WTC11 (cell line): ENCODE results near the gene CCSER1.

Source experiments
- ATF2 ChIP-seq: sonication (generic); formaldehyde crosslinking; IDR thresholded peaks from 2 replicates; pipeline ENCODE4 v1.8.1; 2022; ENCODE audit warnings: low read depth, missing genetic modification reagents, borderline replicate concordance
- CBFB ChIP-seq: sonication (generic); formaldehyde crosslinking; IDR thresholded peaks from 2 replicates; pipeline ENCODE4 v1.8.1; 2022; ENCODE audit warnings: mild to moderate bottlenecking, low read depth, missing genetic modification reagents
- E2F1 ChIP-seq: sonication (generic); formaldehyde crosslinking; IDR thresholded peaks from 2 replicates; pipeline ENCODE4 v1.8.0; 2022; ENCODE audit warnings: mild to moderate bottlenecking, missing genetic modification reagents
- ETV6 ChIP-seq: sonication (generic); formaldehyde crosslinking; IDR thresholded peaks from 2 replicates; pipeline ENCODE4 v1.8.1; 2022; ENCODE audit warnings: mild to moderate bottlenecking, missing genetic modification reagents
- IRF1 ChIP-seq: sonication (generic); formaldehyde crosslinking; IDR thresholded peaks from 2 replicates; pipeline ENCODE4 v1.8.0; 2023; ENCODE audit warnings: missing genetic modification reagents
- JAZF1 ChIP-seq: fragments of 250-450 bp; sonication (Bioruptor Pico); IDR thresholded peaks from 2 replicates; pipeline ENCODE4 v1.9.0; 2021; ENCODE audit warnings: moderate library complexity, mild to moderate bottlenecking, inconsistent platforms
- MYBL2 ChIP-seq: sonication (generic); formaldehyde crosslinking; IDR thresholded peaks from 2 replicates; pipeline ENCODE4 v1.8.1; 2023; ENCODE audit warnings: mild to moderate bottlenecking, moderate library complexity, missing genetic modification reagents
- NR3C1 ChIP-seq: sonication (generic); formaldehyde crosslinking; conservative IDR thresholded peaks from 2 replicates; pipeline ENCODE4 v1.8.1; 2023; ENCODE audit warnings: low read depth, mild to moderate bottlenecking, missing genetic modification reagents
- SMAD3 ChIP-seq: sonication (generic); formaldehyde crosslinking; IDR thresholded peaks from 2 replicates; pipeline ENCODE4 v1.8.0; 2022; ENCODE audit warnings: missing genetic modification reagents, mild to moderate bottlenecking, borderline replicate concordance
- TCF7 ChIP-seq: sonication (generic); formaldehyde crosslinking; IDR thresholded peaks from 2 replicates; pipeline ENCODE4 v1.8.0; 2022; ENCODE audit warnings: mild to moderate bottlenecking, low read depth, missing genetic modification reagents, moderate library complexity
- TF ChIP-seq, protein P1 (sequence below): sonication (generic); formaldehyde crosslinking; IDR thresholded peaks from 2 replicates; pipeline ENCODE4 v1.8.0; 2022; ENCODE audit warnings: mild to moderate bottlenecking, missing genetic modification reagents
- TF ChIP-seq, protein P2 (sequence below): fragments of 200-600 bp; IDR thresholded peaks from 2 replicates; pipeline ENCODE4 v1.8.0; 2022; ENCODE audit warnings: antibody characterized with exemption
- TF ChIP-seq, protein P3 (sequence below): fragments of 250-450 bp; sonication (Bioruptor Pico); IDR thresholded peaks from 2 replicates; pipeline ENCODE4 v1.9.0; 2021; ENCODE audit warnings: moderate library complexity, mild to moderate bottlenecking, inconsistent platforms, borderline replicate concordance
- TF ChIP-seq, protein P4 (sequence below): sonication (generic); formaldehyde crosslinking; IDR thresholded peaks from 2 replicates; pipeline ENCODE4 v1.8.0; 2023; ENCODE audit warnings: missing genetic modification reagents, mild to moderate bottlenecking, borderline replicate concordance

DNA sequence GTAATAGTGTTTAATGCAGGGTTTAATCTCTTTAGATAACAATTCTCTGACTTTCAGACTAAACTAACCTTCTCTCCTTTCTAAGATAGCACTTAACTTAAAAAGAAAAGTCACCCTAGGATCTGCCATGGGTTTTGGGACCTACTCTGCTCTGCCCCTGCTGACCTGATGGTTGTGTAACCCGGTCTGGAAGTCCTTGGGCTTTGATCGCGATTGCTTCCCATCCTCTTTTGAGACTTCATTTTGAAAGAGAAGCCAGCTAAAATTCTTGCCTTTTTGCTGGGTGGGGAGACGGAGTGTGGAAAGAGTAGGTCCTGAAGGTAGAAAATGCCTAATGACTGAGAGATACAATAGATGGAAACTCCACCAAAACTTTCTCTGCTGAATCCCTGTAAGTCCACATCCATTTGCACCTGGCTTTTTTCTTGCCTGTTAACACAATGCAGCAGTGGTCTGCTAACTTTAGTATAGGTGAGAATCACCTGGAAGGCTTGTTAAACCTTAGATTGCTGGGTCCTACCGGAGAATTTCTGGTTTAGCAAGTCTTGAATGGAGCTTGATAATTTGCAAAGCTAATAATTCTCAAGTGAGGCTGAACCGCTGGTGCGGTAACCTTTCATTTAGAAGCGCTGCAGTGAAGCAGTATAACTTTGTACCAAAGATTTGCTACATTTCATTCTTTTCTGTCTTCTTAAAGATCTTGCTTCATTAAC lies 45.6 kb upstream of the CCSER1 start:
- TF ChIP-seq, protein P1, sequence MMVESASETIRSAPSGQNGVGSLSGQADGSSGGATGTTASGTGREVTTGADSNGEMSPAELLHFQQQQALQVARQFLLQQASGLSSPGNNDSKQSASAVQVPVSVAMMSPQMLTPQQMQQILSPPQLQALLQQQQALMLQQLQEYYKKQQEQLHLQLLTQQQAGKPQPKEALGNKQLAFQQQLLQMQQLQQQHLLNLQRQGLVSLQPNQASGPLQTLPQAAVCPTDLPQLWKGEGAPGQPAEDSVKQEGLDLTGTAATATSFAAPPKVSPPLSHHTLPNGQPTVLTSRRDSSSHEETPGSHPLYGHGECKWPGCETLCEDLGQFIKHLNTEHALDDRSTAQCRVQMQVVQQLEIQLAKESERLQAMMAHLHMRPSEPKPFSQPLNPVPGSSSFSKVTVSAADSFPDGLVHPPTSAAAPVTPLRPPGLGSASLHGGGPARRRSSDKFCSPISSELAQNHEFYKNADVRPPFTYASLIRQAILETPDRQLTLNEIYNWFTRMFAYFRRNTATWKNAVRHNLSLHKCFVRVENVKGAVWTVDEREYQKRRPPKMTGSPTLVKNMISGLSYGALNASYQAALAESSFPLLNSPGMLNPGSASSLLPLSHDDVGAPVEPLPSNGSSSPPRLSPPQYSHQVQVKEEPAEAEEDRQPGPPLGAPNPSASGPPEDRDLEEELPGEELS (CRISPR knock-in tag) = no peak
- TF ChIP-seq TCF7 (CRISPR knock-in tag) (no peak), E2F1 (no peak), JAZF1 (CRISPR knock-in tag) (no peak), ETV6 (CRISPR knock-in tag) (no peak), MYBL2 (CRISPR knock-in tag) (no peak), SMAD3 (CRISPR knock-in tag) (no peak), CBFB (CRISPR knock-in tag) (no peak), IRF1 (CRISPR knock-in tag) (no peak), ATF2 (no peak), NR3C1 (CRISPR knock-in tag) (no peak)
- TF ChIP-seq, protein P2, sequence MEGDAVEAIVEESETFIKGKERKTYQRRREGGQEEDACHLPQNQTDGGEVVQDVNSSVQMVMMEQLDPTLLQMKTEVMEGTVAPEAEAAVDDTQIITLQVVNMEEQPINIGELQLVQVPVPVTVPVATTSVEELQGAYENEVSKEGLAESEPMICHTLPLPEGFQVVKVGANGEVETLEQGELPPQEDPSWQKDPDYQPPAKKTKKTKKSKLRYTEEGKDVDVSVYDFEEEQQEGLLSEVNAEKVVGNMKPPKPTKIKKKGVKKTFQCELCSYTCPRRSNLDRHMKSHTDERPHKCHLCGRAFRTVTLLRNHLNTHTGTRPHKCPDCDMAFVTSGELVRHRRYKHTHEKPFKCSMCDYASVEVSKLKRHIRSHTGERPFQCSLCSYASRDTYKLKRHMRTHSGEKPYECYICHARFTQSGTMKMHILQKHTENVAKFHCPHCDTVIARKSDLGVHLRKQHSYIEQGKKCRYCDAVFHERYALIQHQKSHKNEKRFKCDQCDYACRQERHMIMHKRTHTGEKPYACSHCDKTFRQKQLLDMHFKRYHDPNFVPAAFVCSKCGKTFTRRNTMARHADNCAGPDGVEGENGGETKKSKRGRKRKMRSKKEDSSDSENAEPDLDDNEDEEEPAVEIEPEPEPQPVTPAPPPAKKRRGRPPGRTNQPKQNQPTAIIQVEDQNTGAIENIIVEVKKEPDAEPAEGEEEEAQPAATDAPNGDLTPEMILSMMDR = no peak
- TF ChIP-seq, protein P3, sequence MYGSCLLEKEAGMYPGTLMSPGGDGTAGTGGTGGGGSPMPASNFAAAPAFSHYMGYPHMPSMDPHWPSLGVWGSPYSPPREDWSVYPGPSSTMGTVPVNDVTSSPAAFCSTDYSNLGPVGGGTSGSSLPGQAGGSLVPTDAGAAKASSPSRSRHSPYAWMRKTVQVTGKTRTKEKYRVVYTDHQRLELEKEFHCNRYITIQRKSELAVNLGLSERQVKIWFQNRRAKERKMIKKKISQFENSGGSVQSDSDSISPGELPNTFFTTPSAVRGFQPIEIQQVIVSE (CRISPR knock-in tag) = no peak
- TF ChIP-seq, protein P4, sequence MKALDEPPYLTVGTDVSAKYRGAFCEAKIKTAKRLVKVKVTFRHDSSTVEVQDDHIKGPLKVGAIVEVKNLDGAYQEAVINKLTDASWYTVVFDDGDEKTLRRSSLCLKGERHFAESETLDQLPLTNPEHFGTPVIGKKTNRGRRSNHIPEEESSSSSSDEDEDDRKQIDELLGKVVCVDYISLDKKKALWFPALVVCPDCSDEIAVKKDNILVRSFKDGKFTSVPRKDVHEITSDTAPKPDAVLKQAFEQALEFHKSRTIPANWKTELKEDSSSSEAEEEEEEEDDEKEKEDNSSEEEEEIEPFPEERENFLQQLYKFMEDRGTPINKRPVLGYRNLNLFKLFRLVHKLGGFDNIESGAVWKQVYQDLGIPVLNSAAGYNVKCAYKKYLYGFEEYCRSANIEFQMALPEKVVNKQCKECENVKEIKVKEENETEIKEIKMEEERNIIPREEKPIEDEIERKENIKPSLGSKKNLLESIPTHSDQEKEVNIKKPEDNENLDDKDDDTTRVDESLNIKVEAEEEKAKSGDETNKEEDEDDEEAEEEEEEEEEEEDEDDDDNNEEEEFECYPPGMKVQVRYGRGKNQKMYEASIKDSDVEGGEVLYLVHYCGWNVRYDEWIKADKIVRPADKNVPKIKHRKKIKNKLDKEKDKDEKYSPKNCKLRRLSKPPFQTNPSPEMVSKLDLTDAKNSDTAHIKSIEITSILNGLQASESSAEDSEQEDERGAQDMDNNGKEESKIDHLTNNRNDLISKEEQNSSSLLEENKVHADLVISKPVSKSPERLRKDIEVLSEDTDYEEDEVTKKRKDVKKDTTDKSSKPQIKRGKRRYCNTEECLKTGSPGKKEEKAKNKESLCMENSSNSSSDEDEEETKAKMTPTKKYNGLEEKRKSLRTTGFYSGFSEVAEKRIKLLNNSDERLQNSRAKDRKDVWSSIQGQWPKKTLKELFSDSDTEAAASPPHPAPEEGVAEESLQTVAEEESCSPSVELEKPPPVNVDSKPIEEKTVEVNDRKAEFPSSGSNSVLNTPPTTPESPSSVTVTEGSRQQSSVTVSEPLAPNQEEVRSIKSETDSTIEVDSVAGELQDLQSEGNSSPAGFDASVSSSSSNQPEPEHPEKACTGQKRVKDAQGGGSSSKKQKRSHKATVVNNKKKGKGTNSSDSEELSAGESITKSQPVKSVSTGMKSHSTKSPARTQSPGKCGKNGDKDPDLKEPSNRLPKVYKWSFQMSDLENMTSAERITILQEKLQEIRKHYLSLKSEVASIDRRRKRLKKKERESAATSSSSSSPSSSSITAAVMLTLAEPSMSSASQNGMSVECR (CRISPR knock-in tag) = no peak
